ENCODE data around the gene VEGFA.

DNA sequence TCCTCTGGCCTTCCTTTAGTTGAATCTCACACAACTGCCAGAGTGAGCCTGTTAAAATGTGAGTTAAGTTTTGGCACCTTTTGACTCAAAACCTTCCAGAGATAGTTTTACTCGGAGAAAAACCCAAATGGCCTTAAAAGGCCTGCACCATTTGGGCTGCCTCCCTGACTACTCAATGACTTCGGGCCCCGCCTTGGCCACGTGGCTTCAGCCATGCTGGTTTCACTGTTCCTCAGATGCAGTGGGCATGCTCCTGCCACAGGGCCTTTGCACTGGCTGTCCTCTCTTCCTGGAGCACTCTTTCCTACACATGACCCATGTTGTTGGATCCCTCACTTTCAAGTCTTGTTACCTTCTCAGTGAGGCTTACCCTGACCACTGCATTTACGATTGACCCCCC is 18.3 kb downstream of the VEGFA start:
- no peak for TF ChIP-seq POLR2A (IDR thresholded peaks at IDR 0.05; ENCODE audit: low read depth, low read length)
- TF ChIP-seq TAF1 (IDR thresholded peaks at IDR 0.05; ENCODE audit: borderline replicate concordance, low read depth, low read length) = no peak
- TF ChIP-seq POLR2AphosphoS5 (IDR thresholded peaks at IDR 0.05; ENCODE audit: low read depth, low read length) = no peak
